T-cell (primary cell): Measurements from ENCODE around the gene ALLC. TPM values are rescaled to one million over a fixed set of nuclear protein-coding genes. Genes with fewer than 3 reads are reported as not detected.

ENCODE experiments used
- ATAC-seq, 4 experiments: fragments of 200-7000 bp in 3 of 4; fragments of 150-1000 bp in 1 of 4; cut with Tn5 transposase; replicated peaks in 1 of 4; 1 replicate in 3 of 4; 2 replicates in 1 of 4; pipeline ENCODE4 v1.10.0; 2021; ENCODE audit warnings: moderate library complexity in 3 of 4, mild to moderate bottlenecking in 2 of 4, moderate number of reproducible peaks in 1 of 4
- CTCF ChIA-PET, 2 donors: fragments of 300-600 bp; sonication (Branson Sonifier 250); formaldehyde crosslinking; loops; one replicate each; lab custom pipeline; 2022; ENCODE audit warnings: antibody characterized with exemption in 2 of 2; lab: Charles Lee
- POLR2A ChIA-PET, 2 donors: fragments of 300-600 bp; sonication (Branson Sonifier 250); formaldehyde crosslinking; loops; one replicate each; lab custom pipeline; 2022; ENCODE audit warnings: antibody characterized with exemption in 2 of 2; lab: Charles Lee
- DNase-seq, 35 experiments: peaks; one replicate each; pipeline versions ENCODE4 v3.0.0 to v3.0.0-alpha.2; 2013 to 2023
- H3K27ac ChIP-seq: one replicate; pipeline ENCODE4 v1.5.1; 2013; ENCODE audit warnings: low read length
- H3K27me3 ChIP-seq, 2 experiments: replicated peaks in 1 of 2; 1 replicate in 1 of 2; 2 replicates in 1 of 2; pipeline versions ENCODE4 v1.6.1 to v1.7.0; 2013; ENCODE audit warnings: low read length in 1 of 2, mixed read lengths in 1 of 2; ENCODE audit not compliant: control insufficient read depth in 2 of 2, insufficient read depth in 2 of 2; ENCODE audit errors: extremely low read depth in 1 of 2
- H3K36me3 ChIP-seq, 2 donors: 1 replicate in 1 of 2; 2 replicates in 1 of 2; pipeline versions ENCODE4 v1.6.1 to v1.7.0; 2013; ENCODE audit warnings: low read length in 1 of 2; ENCODE audit not compliant: control insufficient read depth in 2 of 2, insufficient read depth in 1 of 2; ENCODE audit errors: extremely low read depth in 1 of 2
- H3K4me1 ChIP-seq, 2 experiments: 1 replicate in 1 of 2; 2 replicates in 1 of 2; pipeline versions ENCODE4 v1.6.1 to v1.7.0; 2013; ENCODE audit warnings: low read length in 2 of 2, mixed read lengths in 1 of 2; ENCODE audit not compliant: insufficient read depth in 2 of 2, control insufficient read depth in 1 of 2; ENCODE audit errors: extremely low read depth in 1 of 2
- H3K4me3 ChIP-seq, 2 donors: 1 replicate in 1 of 2; 2 replicates in 1 of 2; pipeline versions ENCODE4 v1.5.1 to v1.7.0; 2013; ENCODE audit warnings: mild to moderate bottlenecking in 2 of 2, low read length in 1 of 2, moderate library complexity in 1 of 2; ENCODE audit not compliant: control insufficient read depth in 1 of 2; ENCODE audit errors: extremely low read depth in 1 of 2
- H3K9me3 ChIP-seq: 2 replicates; pipeline ENCODE4 v1.7.0; 2013
- H3K27ac Mint-ChIP-seq, 2 donors: one replicate each; pipeline ENCODE4 v1.8.0; 2020 to 2021; ENCODE audit warnings: mild to moderate bottlenecking in 2 of 2, mixed read lengths in 2 of 2
- H3K27me3 Mint-ChIP-seq, 2 donors: one replicate each; pipeline ENCODE4 v1.8.0; 2021 to 2022; ENCODE audit warnings: mixed read lengths in 2 of 2
- H3K36me3 Mint-ChIP-seq: one replicate; pipeline ENCODE4 v1.8.0; 2021; ENCODE audit warnings: mixed read lengths
- H3K4me1 Mint-ChIP-seq, 3 donors: one replicate each; pipeline ENCODE4 v1.8.0; 2020 to 2022; ENCODE audit warnings: mixed read lengths in 3 of 3, mild to moderate bottlenecking in 1 of 3
- H3K4me3 Mint-ChIP-seq, 3 donors: one replicate each; pipeline ENCODE4 v1.8.0; 2020 to 2022; ENCODE audit warnings: mild to moderate bottlenecking in 3 of 3, mixed read lengths in 3 of 3, moderate library complexity in 3 of 3
- H3K9me3 Mint-ChIP-seq, 3 donors: one replicate each; pipeline ENCODE4 v1.8.0; 2020 to 2022; ENCODE audit warnings: mixed read lengths in 3 of 3
- WGBS: methylation state at CpG from one replicate; pipeline ENCODE4 v1.1.5; 2013; ENCODE audit warnings: missing lambda C conversion rate; ENCODE audit not compliant: insufficient coverage; 5-methylcytosine and 5-hydroxymethylcytosine counted together
- total RNA-seq, 35 experiments: library from RNA in 6 of 35; stranded (reverse) in 6 of 35; fragments of 120-200 nt in 1 of 35; gene quantifications; one replicate each; pipeline versions ENCODE4 v1.2.1 to v1.2.4 and lab custom pipeline; 2013 to 2026

Gene ALLC
- total RNA-seq, 5 donors from 2014 or later (not counting 1 experiment from before 2014, with no cell fraction given), result not detected

GRCh38 chr2:3628800-3629199, 29.2 kb upstream of the ALLC start:
- Mint-ChIP-seq H3K4me3 (no peak overlapping the region), H3K4me1 (no peaks in the 10 kb centered on the region), H3K27me3 (peaks cover 0 to 7% of the 10 kb centered on the region in 2 donors), H3K9me3 (no peaks in the 10 kb centered on the region), H3K36me3 (peaks cover 14% of the 10 kb centered on the region), H3K27ac (no peak overlapping the region)
- Histone ChIP-seq H3K27me3 (peaks cover 0 to 21% of the 10 kb centered on the region in 2 experiments), H3K9me3 (no peaks in the 10 kb centered on the region), H3K4me3 (no peak overlapping the region), H3K27ac (no peak overlapping the region), H3K36me3 (no peaks in the 10 kb centered on the region), H3K4me1 (no peaks in the 10 kb centered on the region)
- ChIA-PET CTCF (no interaction called here), POLR2A (no interaction called here)
- DNase-seq (peak in 2 of 35 experiments; percentile 2 to 4), ATAC-seq (no peak)
- 46% methylated on average over 9 of the region's 12 CpGs for WGBS

- Histone ChIP-seq H3K4me1 (no peaks in the 10 kb centered on the region), H3K27ac (no peak overlapping the region), H3K36me3 (no peaks in the 10 kb centered on the region), H3K27me3 (peaks cover 0 to 25% of the 10 kb centered on the region in 2 experiments), H3K9me3 (no peaks in the 10 kb centered on the region), H3K4me3 (no peak overlapping the region)
- 80% methylated on average over 1 of the region's 7 CpGs for WGBS
- ChIA-PET POLR2A (no interaction called here), CTCF (no interaction called here)
- Mint-ChIP-seq H3K36me3 (peaks cover 8% of the 10 kb centered on the region), H3K27me3 (peaks cover 0 to 7% of the 10 kb centered on the region in 2 donors), H3K27ac (no peak overlapping the region), H3K4me3 (no peak overlapping the region), H3K9me3 (no peaks in the 10 kb centered on the region), H3K4me1 (no peaks in the 10 kb centered on the region)
- ATAC-seq (no peak), DNase-seq (peak in 1 of 35 experiments; percentile 7)
These were observed 27.4 kb upstream of the ALLC start for GRCh38 chr2:3630631-3631030.

DNA sequence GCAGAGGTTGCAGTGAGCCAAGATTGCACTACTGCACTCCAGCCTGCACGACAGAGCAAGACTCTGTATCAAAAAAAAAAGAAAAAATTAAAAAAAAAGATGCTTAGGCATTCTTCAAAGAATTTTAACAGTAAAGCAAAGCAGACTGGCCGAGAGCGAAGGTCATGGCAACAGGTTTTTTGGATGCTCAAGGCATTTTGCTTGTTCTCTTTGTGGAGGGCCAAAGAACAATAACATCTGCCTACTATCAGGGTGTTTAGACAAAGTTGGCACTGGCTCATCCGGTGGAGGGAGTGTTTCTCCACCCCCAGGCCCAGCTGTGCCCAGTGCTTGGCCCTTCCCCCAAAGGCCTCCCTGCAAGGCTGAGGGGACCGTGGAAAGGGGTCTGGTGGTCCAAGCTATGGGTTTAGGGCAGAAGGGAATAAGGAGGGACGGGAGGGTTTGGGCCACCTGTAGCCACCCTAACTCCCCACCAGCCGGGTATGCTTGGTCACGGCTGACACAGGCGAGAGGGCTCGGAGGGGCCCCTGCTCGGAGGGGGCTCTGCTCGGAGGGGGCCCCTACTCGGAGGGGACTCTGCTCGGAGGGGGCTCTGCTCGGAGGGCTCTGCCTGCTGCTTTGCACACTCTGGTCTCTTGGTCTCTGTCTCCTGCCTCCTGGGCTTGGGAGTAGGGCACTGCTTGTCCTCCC, 26.7 kb upstream of the ALLC start:
- H3K36me3 Mint-ChIP-seq, result peaks cover 8% of the 10 kb centered on the region

GRCh38 chr2:3631851-3632659, 25.9 kb upstream of the ALLC start:
- CTCF ChIA-PET, result no interaction called here
- Histone ChIP-seq H3K9me3 (no peaks in the 10 kb centered on the region), H3K27me3 (peaks cover 0 to 19% of the 10 kb centered on the region in 2 experiments), H3K36me3 (no peaks in the 10 kb centered on the region), H3K4me3 (no peak overlapping the region), H3K27ac (no peak overlapping the region), H3K4me1 (no peaks in the 10 kb centered on the region)
- Mint-ChIP-seq H3K4me1 (no peaks in the 10 kb centered on the region), H3K36me3 (peaks cover 5% of the 10 kb centered on the region), H3K4me3 (no peak overlapping the region), H3K27me3 (peaks cover 0 to 6% of the 10 kb centered on the region in 2 donors), H3K9me3 (no peaks in the 10 kb centered on the region), H3K27ac (no peak overlapping the region)
- whole genome bisulfite sequencing, result 85% methylated on average over 23 of the region's 26 CpGs
- peak in 2 of 35 experiments; percentile 10 to 17 for DNase-seq
- ATAC-seq, result no peak
- POLR2A ChIA-PET, result no interaction called here

More for the DNA sequence above, 26.7 kb upstream of the ALLC start:
- Mint-ChIP-seq H3K4me1 (no peaks in the 10 kb centered on the region), H3K9me3 (no peaks in the 10 kb centered on the region), H3K27me3 (peaks cover 0 to 7% of the 10 kb centered on the region in 2 donors), H3K4me3 (no peak overlapping the region), H3K27ac (no peak overlapping the region)
- no peak overlapping the region for H3K4me3 ChIP-seq
- no peak overlapping the region for H3K27ac ChIP-seq
- POLR2A ChIA-PET, result no interaction called here
- DNase-seq, result peak in 1 of 35 experiments; percentile 20
- no peak for ATAC-seq
- H3K36me3 ChIP-seq, result no peaks in the 10 kb centered on the region
- CTCF ChIA-PET, result no interaction called here
- H3K4me1 ChIP-seq, result no peaks in the 10 kb centered on the region
- 85% methylated on average over 11 of the region's 15 CpGs for WGBS
- peaks cover 0 to 22% of the 10 kb centered on the region in 2 experiments for H3K27me3 ChIP-seq
- H3K9me3 ChIP-seq, result no peaks in the 10 kb centered on the region

DNA sequence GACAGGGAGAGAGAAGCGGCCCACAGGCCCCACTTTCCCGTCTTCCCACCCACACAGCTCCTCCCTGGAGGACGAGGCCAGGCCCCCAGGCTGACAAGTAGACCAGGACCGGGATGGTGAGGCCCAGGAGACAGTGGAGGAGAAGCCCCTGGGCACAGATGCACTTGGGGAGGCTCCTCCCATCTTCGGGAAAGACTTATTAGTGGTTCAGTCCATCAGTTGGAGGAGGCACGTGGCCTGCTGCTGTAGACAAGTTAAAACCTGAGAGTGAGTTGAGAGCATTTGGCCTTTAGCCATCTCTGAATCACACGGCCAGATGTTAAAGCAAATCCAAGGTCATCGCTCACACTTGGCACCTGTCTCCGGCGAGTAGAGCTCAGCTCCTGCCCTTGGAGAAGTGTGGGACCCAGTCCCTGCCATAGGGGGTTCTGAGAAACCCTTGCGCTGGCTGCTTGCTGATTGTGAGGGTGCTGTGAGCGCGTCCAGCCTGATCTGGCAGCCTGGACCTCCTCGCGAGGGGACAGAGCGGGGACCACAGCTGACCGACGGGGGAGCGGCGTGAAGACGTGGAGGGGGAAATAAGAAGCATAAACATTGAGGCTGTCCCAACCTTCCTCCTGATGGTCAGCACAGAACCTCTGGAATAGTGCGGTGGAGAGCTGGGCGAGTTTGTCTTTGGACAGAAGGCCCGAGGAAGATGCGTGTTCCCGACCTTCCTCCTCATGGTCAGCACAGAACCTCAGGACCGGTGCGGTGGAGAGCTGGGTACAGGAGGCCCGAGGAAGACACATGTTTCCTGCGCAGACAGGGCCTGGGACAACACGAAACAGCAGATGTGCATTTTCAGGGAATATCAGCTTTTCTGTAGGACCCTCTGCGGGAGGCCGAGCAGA, 24.7 kb upstream of the ALLC start:
- Histone ChIP-seq H3K9me3 (no peaks in the 10 kb centered on the region), H3K27me3 (peaks cover 0 to 21% of the 10 kb centered on the region in 2 experiments), H3K27ac (no peak overlapping the region), H3K4me1 (no peaks in the 10 kb centered on the region), H3K36me3 (no peaks in the 10 kb centered on the region), H3K4me3 (no peak overlapping the region)
- H3K36me3 Mint-ChIP-seq, result no peaks in the 10 kb centered on the region
- no peaks in the 10 kb centered on the region for H3K27me3 Mint-ChIP-seq
- DNase-seq (peak in 2 of 35 experiments; percentile 7 to 19), ATAC-seq (no peak)
- WGBS, result 83% methylated on average over 27 of the region's 33 CpGs
- ChIA-PET CTCF (no interaction called here), POLR2A (no interaction called here)
- no peaks in the 10 kb centered on the region for H3K4me1 Mint-ChIP-seq
- no peaks in the 10 kb centered on the region for H3K9me3 Mint-ChIP-seq
- H3K4me3 Mint-ChIP-seq, result no peak overlapping the region
- H3K27ac Mint-ChIP-seq, result no peak overlapping the region

- Histone ChIP-seq H3K4me3 (no peak overlapping the region), H3K4me1 (no peaks in the 10 kb centered on the region), H3K27me3 (peaks cover 0 to 17% of the 10 kb centered on the region in 2 experiments), H3K9me3 (no peaks in the 10 kb centered on the region), H3K27ac (no peak overlapping the region), H3K36me3 (no peaks in the 10 kb centered on the region)
- no peak overlapping the region for H3K4me3 Mint-ChIP-seq
- no peaks in the 10 kb centered on the region for H3K4me1 Mint-ChIP-seq
- no peak overlapping the region for H3K27ac Mint-ChIP-seq
- CTCF ChIA-PET, result no interaction called here
- 81% methylated on average over 8 of the region's 11 CpGs for WGBS
- DNase-seq, result peak in 1 of 35 experiments; percentile 2
- no peaks in the 10 kb centered on the region for H3K36me3 Mint-ChIP-seq
- H3K9me3 Mint-ChIP-seq, result no peaks in the 10 kb centered on the region
- POLR2A ChIA-PET, result no interaction called here
- ATAC-seq, result no peak
- H3K27me3 Mint-ChIP-seq, result no peaks in the 10 kb centered on the region
These were observed 23.9 kb upstream of the ALLC start for GRCh38 chr2:3633982-3634595.
